HCT116 (cell line): ENCODE measurements around the gene GPANK1. TPM values are rescaled to one million over a fixed set of nuclear protein-coding genes. Genes with fewer than 3 reads are reported as not detected.

Experiments
- ATAC-seq: fragments of 200-7000 bp; cut with Tn5 transposase; 2 replicates; pipeline ENCODE4 v1.9.1; 2020; ENCODE audit warnings: mild to moderate bottlenecking, moderate library complexity
- BruUV-seq: library from RNA; stranded (reverse); fragments of 400-500 nt; replicated peaks from 2 replicates; lab custom pipeline; 2021; lab: Mats Ljungman, UMichigan
- CTCF ChIA-PET: fragments of 300-600 bp; sonication (Branson Sonifier 250); formaldehyde crosslinking; loops from one replicate; lab custom pipeline; 2021; ENCODE audit warnings: antibody characterized with exemption; lab: Charles Lee
- POLR2A ChIA-PET: fragments of 300-600, 350-600 bp; sonication (Branson Sonifier 250); formaldehyde crosslinking; loops from one replicate; lab custom pipeline; 2021; ENCODE audit warnings: antibody characterized with exemption; lab: Charles Lee
- RAD21 ChIA-PET, 2 experiments: fragments of 300-600 bp; sonication (Branson Sonifier 250); formaldehyde crosslinking; loops; one replicate each; lab custom pipeline; 2023; ENCODE audit warnings: low total read pairs in 2 of 2; ENCODE audit not compliant: uncharacterized antibody in 2 of 2, unreplicated experiment in 2 of 2, low non-redundant PET in 1 of 2; lab: Charles Lee
- DNase-seq: peaks from one replicate; pipeline ENCODE4 v3.0.0-alpha.2; 2010; ENCODE audit warnings: low read depth, low spot score
- H2AFZ ChIP-seq: fragments of 200-600 bp; shearing (Covaris generic), sonication (generic); 2 replicates; pipeline ENCODE4 v1.6.1; 2017; ENCODE audit warnings: low read depth, mixed run types, mixed read lengths, antibody characterized with exemption, low read length; ENCODE audit not compliant: poor library complexity, severe bottlenecking
- H3K27ac ChIP-seq: 2 replicates; pipeline ENCODE4 v1.5.1; 2012; ENCODE audit warnings: low read depth, low read length
- H3K27me3 ChIP-seq: fragments of 200-600 bp; sonication (generic); 2 replicates; pipeline ENCODE4 v1.6.1; 2016; ENCODE audit warnings: mixed run types, low read length, mixed read lengths; ENCODE audit not compliant: insufficient read depth
- H3K36me3 ChIP-seq, 2 experiments: fragments of 200-500 bp in 1 of 2; fragments of 200-600 bp in 1 of 2; sonication (Bioruptor generic) in 1 of 2; sonication (generic) in 1 of 2; 2 replicates each; pipeline versions ENCODE4 v1.5.1 to v1.6.1; 2014 to 2016; ENCODE audit warnings: low read length in 2 of 2, inconsistent platforms in 1 of 2, mixed read lengths in 1 of 2, mixed run types in 1 of 2; ENCODE audit not compliant: insufficient read depth in 2 of 2, control insufficient read depth in 1 of 2
- H3K4me1 ChIP-seq, 2 experiments: fragments of 200-600 bp in 1 of 2; sonication (generic) in 1 of 2; 2 replicates each; pipeline versions ENCODE4 v1.5.1 to v1.6.1; 2012 to 2017; ENCODE audit warnings: low read length in 2 of 2, inconsistent platforms in 1 of 2, mild to moderate bottlenecking in 1 of 2, mixed read lengths in 1 of 2, mixed run types in 1 of 2, moderate library complexity in 1 of 2; ENCODE audit not compliant: insufficient read depth in 2 of 2, control insufficient read depth in 1 of 2
- H3K4me2 ChIP-seq: fragments of 200-600 bp; sonication (generic); 2 replicates; pipeline ENCODE4 v1.6.1; 2017; ENCODE audit warnings: mixed run types, low read length, mixed read lengths
- H3K4me3 ChIP-seq, 2 experiments: fragments of 200-600 bp in 1 of 2; sonication (generic) in 1 of 2; replicated peaks in 1 of 2; 2 replicates each; pipeline ENCODE4 v1.5.1; 2011 to 2016; ENCODE audit warnings: low read length in 2 of 2, control low read depth in 1 of 2, low read depth in 1 of 2, mild to moderate bottlenecking in 1 of 2, mixed read lengths in 1 of 2, mixed run types in 1 of 2
- H3K79me2 ChIP-seq: fragments of 200-600 bp; sonication (generic); 2 replicates; pipeline ENCODE4 v1.6.1; 2017; ENCODE audit warnings: mild to moderate bottlenecking, mixed run types, low read length, moderate library complexity, mixed read lengths; ENCODE audit not compliant: insufficient read depth
- H3K9ac ChIP-seq: fragments of 200-600 bp; sonication (generic); 2 replicates; pipeline ENCODE4 v1.6.1; 2016; ENCODE audit warnings: low read length, mixed read lengths
- H3K9me2 ChIP-seq: fragments of 200-600 bp; sonication (generic), shearing (Covaris generic); 2 replicates; pipeline ENCODE4 v1.6.1; 2017; ENCODE audit warnings: mixed run types, mild to moderate bottlenecking, moderate library complexity; ENCODE audit not compliant: insufficient read depth
- H3K9me3 ChIP-seq, 2 experiments: fragments of 200-500 bp in 1 of 2; fragments of 200-600 bp in 1 of 2; sonication (Bioruptor generic) in 1 of 2; sonication (generic) in 1 of 2; 2 replicates each; pipeline ENCODE4 v1.6.1; 2014 to 2017; ENCODE audit warnings: low read length in 2 of 2, mixed read lengths in 2 of 2, inconsistent platforms in 1 of 2, low read depth in 1 of 2, mild to moderate bottlenecking in 1 of 2, mixed run types in 1 of 2, moderate library complexity in 1 of 2; ENCODE audit not compliant: control insufficient read depth in 1 of 2, insufficient read depth in 1 of 2
- H4K20me1 ChIP-seq: fragments of 200-600 bp; sonication (generic), shearing (Covaris generic); 2 replicates; pipeline ENCODE4 v1.6.1; 2017; ENCODE audit warnings: mixed run types, mild to moderate bottlenecking, moderate library complexity; ENCODE audit not compliant: insufficient read depth
- CBX3 ChIP-seq: IDR thresholded peaks from 2 replicates; pipeline ENCODE4 v1.6.1; 2012; ENCODE audit warnings: low read depth
- ELF1 ChIP-seq: IDR thresholded peaks from 2 replicates; pipeline ENCODE4 v1.6.1; 2012; ENCODE audit warnings: low read depth, borderline replicate concordance
- POLR2A ChIP-seq: IDR thresholded peaks from 2 replicates; pipeline ENCODE4 v1.7.0; 2011; ENCODE audit warnings: borderline replicate concordance; ENCODE audit not compliant: insufficient read depth, insufficient read length; ENCODE audit errors: extremely low read depth
- POLR2AphosphoS5 ChIP-seq: IDR thresholded peaks from 2 replicates; pipeline ENCODE4 v1.6.1; 2011; ENCODE audit warnings: mild to moderate bottlenecking, low read depth, low read length, moderate library complexity
- RAD21 ChIP-seq: IDR thresholded peaks from 2 replicates; pipeline ENCODE4 v1.6.1; 2012; ENCODE audit warnings: low read depth, mild to moderate bottlenecking
- SIN3A ChIP-seq: IDR thresholded peaks from 2 replicates; pipeline ENCODE4 v1.6.1; 2012; ENCODE audit warnings: low read depth
- YY1 ChIP-seq: IDR thresholded peaks from 2 replicates; pipeline ENCODE4 v1.6.1; 2011; ENCODE audit warnings: low read length, low read depth, moderate library complexity, mild to moderate bottlenecking; ENCODE audit not compliant: insufficient replicate concordance; ENCODE audit errors: extremely low read depth
- ZFX ChIP-seq: fragments of 450-650 bp; IDR thresholded peaks from 2 replicates; pipeline ENCODE4 v1.6.1; 2017
- intact Hi-C: fragments of 100-400 bp; cut with micrococcal nuclease; formaldehyde crosslinking; loops from 2 replicates; pipeline ENCODE4 v1.10.0; 2022
- total RNA-seq: library from RNA; stranded (reverse); gene quantifications from one replicate; pipeline ENCODE4 v1.2.1, GENCODE V29; 2021; ENCODE audit not compliant: unreplicated experiment
- TF ChIP-seq, protein P1 (sequence below): IDR thresholded peaks from 2 replicates; pipeline ENCODE4 v1.6.1; 2012; ENCODE audit warnings: low read depth

GPANK1 gene
- total RNA-seq, 1 experiment from 2014 or later, result 14.8 TPM

DNA sequence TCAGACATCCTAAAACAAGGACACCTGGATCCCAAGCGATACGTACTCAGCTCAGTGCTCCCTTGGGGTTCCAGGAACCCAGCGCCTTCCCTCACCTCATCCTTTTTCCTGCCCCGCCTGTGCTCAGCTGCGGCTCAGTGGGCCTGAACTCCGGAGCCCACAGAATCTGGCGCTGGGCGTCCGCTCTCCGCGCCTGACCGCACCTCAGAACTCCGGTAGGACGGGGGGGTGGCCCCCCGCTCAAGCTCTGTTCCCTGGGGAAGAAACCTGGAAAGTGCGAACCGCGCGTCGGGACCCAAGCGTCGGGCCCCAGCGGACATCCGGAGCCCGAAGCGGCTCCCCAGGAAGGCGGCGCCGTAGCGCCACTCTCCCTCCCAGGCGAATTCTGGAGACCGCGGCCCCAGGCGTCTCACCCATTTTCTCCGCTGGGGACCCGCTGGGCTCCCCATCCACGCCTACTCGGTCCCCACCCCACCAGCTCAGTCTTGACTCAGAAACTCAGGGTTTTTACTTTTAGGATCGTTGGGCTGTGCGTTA, 16.4 kb upstream of the GPANK1 start:
- BruUV-seq, result TSS peak; percentile 49

DNA sequence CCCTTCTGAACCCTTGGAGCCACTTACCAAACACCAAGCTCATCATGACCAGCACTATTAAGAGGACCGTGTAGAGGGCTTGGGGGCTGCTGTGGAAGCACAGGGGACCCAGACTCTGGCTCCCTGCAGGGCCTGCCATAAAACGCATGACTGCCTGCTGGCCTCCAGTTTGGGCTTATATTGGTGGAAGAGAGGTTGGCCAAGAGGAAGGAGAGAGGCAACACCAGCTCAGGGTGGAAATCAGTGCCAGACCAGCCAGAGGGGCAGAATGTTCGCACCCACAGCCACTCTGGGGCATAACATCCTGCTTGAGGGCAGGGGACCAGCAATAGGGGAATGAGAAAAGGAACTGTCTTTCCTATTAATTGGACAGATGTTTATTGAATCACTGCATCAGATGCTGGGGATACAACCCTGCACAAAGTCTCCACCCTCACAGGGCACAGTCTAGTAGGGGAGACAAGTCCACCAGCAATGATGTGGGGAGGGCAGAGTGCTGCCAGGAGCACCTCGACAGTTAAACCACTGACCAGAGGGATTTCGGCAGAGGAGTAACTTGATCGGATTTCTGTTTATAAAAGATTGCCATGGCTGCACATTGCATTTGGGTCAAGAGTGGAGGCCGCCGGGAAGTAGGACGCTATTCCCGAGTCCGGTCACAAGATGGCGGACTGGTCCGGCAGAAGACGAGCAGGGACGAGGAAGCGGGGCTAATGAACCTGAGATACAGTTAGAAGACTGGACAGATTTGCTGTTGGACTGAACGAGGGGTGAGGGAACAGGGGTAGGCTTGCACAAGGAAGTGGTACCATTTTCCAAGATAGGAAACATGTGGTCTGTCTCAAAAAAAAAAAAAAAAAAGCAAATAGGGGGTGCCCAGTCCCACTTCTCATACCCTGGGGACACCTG, 15.7 kb upstream of the GPANK1 start, which contains the start of gene LY6G5C:
TSS of gene LY6G5C (minus strand) at position 842 of the 909 bp plus-strand sequence. CDS start at position 148, 694 bp downstream.
- H3K4me2 ChIP-seq, result peak within 1 kb of the TSS; percentile 85
- peak within 1 kb of the TSS; percentile 73 for H2AFZ ChIP-seq
- peak within 1 kb of the TSS; percentile 64 for H3K9ac ChIP-seq
- DNase-seq (peak; percentile 73), ATAC-seq (peak; percentile 85)
- POLR2A ChIA-PET, result interaction anchor here (0.7 to 0.9 kb wide), 2 partner anchors 49 to 147 kb away, joined by 3 read pairs; partner anchors contain the start of genes DDAH2 and HSPA1B
- no TSS peak for BruUV-seq
- intact Hi-C loops, result loop anchor here (1.0 to 2.0 kb wide), 5 partner anchors 50 to 272 kb away; partner anchors contain the start of gene HSPA1B
- H3K9me3 ChIP-seq, result no peaks in the 10 kb centered on the region
- peak within 1 kb of the TSS; percentile 70 for H3K27ac ChIP-seq
- no peaks in the 10 kb centered on the region for H3K36me3 ChIP-seq
- CTCF ChIA-PET, result interaction anchor here (0.7 to 2.2 kb wide), 5 partner anchors 58 to 272 kb away, joined by 3 to 9 read pairs (median 5); partner anchors contain the start of gene MSH5
- peaks cover 4 to 19% of the 10 kb centered on the region in 2 experiments; a peak in 3 of 4 replicates for H3K4me1 ChIP-seq
- H3K79me2 ChIP-seq, result no peaks in the 10 kb centered on the region
- no peaks in the 10 kb centered on the region for H4K20me1 ChIP-seq
- peak within 1 kb of the TSS; percentile 53 to 61 for H3K4me3 ChIP-seq
- H3K9me2 ChIP-seq, result no peaks in the 10 kb centered on the region
- no peaks in the 10 kb centered on the region for H3K27me3 ChIP-seq
- RAD21 ChIA-PET, result interaction anchor here (0.6 to 0.9 kb wide), 3 partner anchors 55 to 370 kb away, joined by 3 read pairs; no protein-coding TSS in a partner anchor
- TF ChIP-seq POLR2AphosphoS5 (0 out of 2 replicates have a peak, but pooled peaks have one; percentile 11), ELF1 (no peak), CBX3 (no peak), POLR2A (no peak), RAD21 (peak; percentile 99), YY1 (peak; percentile 74)
- TF ChIP-seq, protein P1, sequence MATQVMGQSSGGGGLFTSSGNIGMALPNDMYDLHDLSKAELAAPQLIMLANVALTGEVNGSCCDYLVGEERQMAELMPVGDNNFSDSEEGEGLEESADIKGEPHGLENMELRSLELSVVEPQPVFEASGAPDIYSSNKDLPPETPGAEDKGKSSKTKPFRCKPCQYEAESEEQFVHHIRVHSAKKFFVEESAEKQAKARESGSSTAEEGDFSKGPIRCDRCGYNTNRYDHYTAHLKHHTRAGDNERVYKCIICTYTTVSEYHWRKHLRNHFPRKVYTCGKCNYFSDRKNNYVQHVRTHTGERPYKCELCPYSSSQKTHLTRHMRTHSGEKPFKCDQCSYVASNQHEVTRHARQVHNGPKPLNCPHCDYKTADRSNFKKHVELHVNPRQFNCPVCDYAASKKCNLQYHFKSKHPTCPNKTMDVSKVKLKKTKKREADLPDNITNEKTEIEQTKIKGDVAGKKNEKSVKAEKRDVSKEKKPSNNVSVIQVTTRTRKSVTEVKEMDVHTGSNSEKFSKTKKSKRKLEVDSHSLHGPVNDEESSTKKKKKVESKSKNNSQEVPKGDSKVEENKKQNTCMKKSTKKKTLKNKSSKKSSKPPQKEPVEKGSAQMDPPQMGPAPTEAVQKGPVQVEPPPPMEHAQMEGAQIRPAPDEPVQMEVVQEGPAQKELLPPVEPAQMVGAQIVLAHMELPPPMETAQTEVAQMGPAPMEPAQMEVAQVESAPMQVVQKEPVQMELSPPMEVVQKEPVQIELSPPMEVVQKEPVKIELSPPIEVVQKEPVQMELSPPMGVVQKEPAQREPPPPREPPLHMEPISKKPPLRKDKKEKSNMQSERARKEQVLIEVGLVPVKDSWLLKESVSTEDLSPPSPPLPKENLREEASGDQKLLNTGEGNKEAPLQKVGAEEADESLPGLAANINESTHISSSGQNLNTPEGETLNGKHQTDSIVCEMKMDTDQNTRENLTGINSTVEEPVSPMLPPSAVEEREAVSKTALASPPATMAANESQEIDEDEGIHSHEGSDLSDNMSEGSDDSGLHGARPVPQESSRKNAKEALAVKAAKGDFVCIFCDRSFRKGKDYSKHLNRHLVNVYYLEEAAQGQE, result no peak

More for the DNA sequence above, 16.4 kb upstream of the GPANK1 start:
- Histone ChIP-seq H3K4me3 (peak overlapping the region; percentile 53 to 61), H3K27ac (peak overlapping the region; percentile 70), H3K79me2 (no peaks in the 10 kb centered on the region), H4K20me1 (no peaks in the 10 kb centered on the region), H3K4me2 (peak overlapping the region; percentile 85), H3K27me3 (no peaks in the 10 kb centered on the region), H3K4me1 (peaks cover 4 to 19% of the 10 kb centered on the region in 2 experiments; a peak in 3 of 4 replicates), H3K9me2 (no peaks in the 10 kb centered on the region), H3K9me3 (no peaks in the 10 kb centered on the region), H3K36me3 (no peaks in the 10 kb centered on the region), H3K9ac (peak overlapping the region; percentile 64), H2AFZ (peak overlapping the region; percentile 57)
- ChIA-PET POLR2A (interaction anchor here (0.7 to 0.9 kb wide), 2 partner anchors 48 to 146 kb away, joined by 3 read pairs; partner anchors contain the start of genes DDAH2 and HSPA1B), RAD21 (interaction anchor here (0.6 to 0.9 kb wide), 3 partner anchors 54 to 370 kb away, joined by 3 read pairs; no protein-coding TSS in a partner anchor), CTCF (interaction anchor here (0.7 to 2.2 kb wide), 4 partner anchors 58 to 271 kb away, joined by 3 to 9 read pairs (median 6); partner anchors contain the start of gene MSH5)
- peak; percentile 52; the same call in 1 of the 2 replicates for TF ChIP-seq ZFX
- no peak for TF ChIP-seq YY1
- TF ChIP-seq POLR2A, result no peak
- no peak for TF ChIP-seq SIN3A
- intact Hi-C loops, result loop anchor here (2.0 kb wide), 1 partner anchor 50 kb away; no protein-coding TSS in a partner anchor
- DNase-seq (no peak), ATAC-seq (peak; percentile 67)
